Skeletal muscle satellite cell (primary cell): ENCODE results near the gene GAREM2. TPM values are rescaled to one million over a fixed set of nuclear protein-coding genes. Genes with fewer than 3 reads are reported as not detected.

Source experiments
- H3K27me3 ChIP-seq: 2 replicates; pipeline ENCODE4 v1.7.0; 2013; ENCODE audit warnings: low read length; ENCODE audit not compliant: control insufficient read depth, insufficient read depth
- H3K36me3 ChIP-seq: 2 replicates; pipeline ENCODE4 v1.7.0; 2013; ENCODE audit warnings: mild to moderate bottlenecking, control low read depth, low read length; ENCODE audit not compliant: insufficient read depth
- H3K4me1 ChIP-seq: 2 replicates; pipeline ENCODE4 v1.7.0; 2013; ENCODE audit warnings: low read length; ENCODE audit not compliant: control insufficient read depth, insufficient read depth
- H3K4me2 ChIP-seq: 2 replicates; pipeline ENCODE4 v1.7.0; 2013; ENCODE audit warnings: mild to moderate bottlenecking, low read length
- H3K4me3 ChIP-seq: 2 replicates; pipeline ENCODE4 v1.7.0; 2013; ENCODE audit warnings: low read length
- H3K9ac ChIP-seq: 2 replicates; pipeline ENCODE4 v1.7.0; 2013; ENCODE audit warnings: mild to moderate bottlenecking, low read depth, low read length, moderate library complexity
- H3K9me3 ChIP-seq: replicated peaks from 2 replicates; pipeline ENCODE4 v1.7.0; 2013; ENCODE audit warnings: mild to moderate bottlenecking, control low read depth, low read length
- total RNA-seq: library from RNA; depleted of rRNA; stranded (reverse); fragments of >200 nt; gene quantifications from 2 replicates; pipeline ENCODE4 v1.2.3, GENCODE V29; 2012; rRNA removed

The GAREM2 gene
- 0.51 and 1.3 TPM in 2 replicates for total RNA-seq

- Histone ChIP-seq H3K36me3 (no peaks in the 10 kb centered on the region), H3K9ac (no peak within 1 kb of the TSS), H3K4me2 (peak within 1 kb of the TSS; percentile 73), H3K9me3 (no peaks in the 10 kb centered on the region), H3K4me3 (no peak within 1 kb of the TSS), H3K27me3 (peaks cover 29% of the 10 kb centered on the region), H3K4me1 (no peaks in the 10 kb centered on the region)
These were observed at the start of gene GAREM2 for GRCh38 chr2:26172871-26173775. Gene GAREM2 (plus strand): TSS chr2:26173088. CDS start chr2:26173221, 133 bp downstream.

- Histone ChIP-seq H3K4me3 (no peak overlapping the region), H3K9me3 (no peaks in the 10 kb centered on the region), H3K27me3 (no peaks in the 10 kb centered on the region), H3K36me3 (peaks cover 27% of the 10 kb centered on the region), H3K4me2 (no peak overlapping the region), H3K4me1 (peaks cover 13% of the 10 kb centered on the region), H3K9ac (no peak overlapping the region)
These were observed 49.5 kb upstream of the GAREM2 start for GRCh38 chr2:26123426-26123825.

GRCh38 chr2:26126074-26126473 is 46.8 kb upstream of the GAREM2 start:
- no peak overlapping the region for H3K4me3 ChIP-seq
- H3K4me1 ChIP-seq, result peaks cover 13% of the 10 kb centered on the region
- no peaks in the 10 kb centered on the region for H3K9me3 ChIP-seq
- no peak overlapping the region for H3K9ac ChIP-seq
- H3K4me2 ChIP-seq, result no peak overlapping the region
- H3K36me3 ChIP-seq, result peaks cover 22% of the 10 kb centered on the region
- H3K27me3 ChIP-seq, result no peaks in the 10 kb centered on the region

- Histone ChIP-seq H3K9me3 (no peaks in the 10 kb centered on the region), H3K4me3 (no peak overlapping the region), H3K36me3 (peaks cover 30% of the 10 kb centered on the region), H3K9ac (no peak overlapping the region), H3K4me2 (no peak overlapping the region), H3K27me3 (no peaks in the 10 kb centered on the region), H3K4me1 (peaks cover 13% of the 10 kb centered on the region)
These were observed 44.7 kb upstream of the GAREM2 start for GRCh38 chr2:26128176-26128575.

- Histone ChIP-seq H3K4me2 (no peak overlapping the region), H3K4me1 (peaks cover 6% of the 10 kb centered on the region), H3K9me3 (no peaks in the 10 kb centered on the region), H3K36me3 (peaks cover 46% of the 10 kb centered on the region), H3K27me3 (no peaks in the 10 kb centered on the region), H3K9ac (no peak overlapping the region), H3K4me3 (no peak overlapping the region)
These were observed 42.1 kb upstream of the GAREM2 start for GRCh38 chr2:26130763-26131162.

- H3K36me3 ChIP-seq, result peaks cover 38% of the 10 kb centered on the region
- H3K27me3 ChIP-seq, result no peaks in the 10 kb centered on the region
- H3K4me2 ChIP-seq, result no peak overlapping the region
- no peaks in the 10 kb centered on the region for H3K9me3 ChIP-seq
- no peak overlapping the region for H3K9ac ChIP-seq
- H3K4me3 ChIP-seq, result no peak overlapping the region
- H3K4me1 ChIP-seq, result no peaks in the 10 kb centered on the region
These were observed 36.4 kb upstream of the GAREM2 start for GRCh38 chr2:26136451-26136850.

- no peaks in the 10 kb centered on the region for H3K4me1 ChIP-seq
- no peak overlapping the region for H3K4me2 ChIP-seq
- peaks cover 21% of the 10 kb centered on the region for H3K36me3 ChIP-seq
- no peak overlapping the region for H3K9ac ChIP-seq
- H3K4me3 ChIP-seq, result no peak overlapping the region
- no peaks in the 10 kb centered on the region for H3K27me3 ChIP-seq
- H3K9me3 ChIP-seq, result no peaks in the 10 kb centered on the region
These were observed 33.4 kb upstream of the GAREM2 start for GRCh38 chr2:26139269-26140183.

GRCh38 chr2:26141145-26141769 is 31.6 kb upstream of the GAREM2 start:
- Histone ChIP-seq H3K4me2 (no peak overlapping the region), H3K36me3 (peaks cover 6% of the 10 kb centered on the region), H3K4me1 (no peaks in the 10 kb centered on the region), H3K9ac (no peak overlapping the region), H3K9me3 (no peaks in the 10 kb centered on the region), H3K4me3 (no peak overlapping the region), H3K27me3 (no peaks in the 10 kb centered on the region)

GRCh38 chr2:26144031-26144430 is 28.9 kb upstream of the GAREM2 start:
- Histone ChIP-seq H3K27me3 (no peaks in the 10 kb centered on the region), H3K9ac (no peak overlapping the region), H3K9me3 (no peaks in the 10 kb centered on the region), H3K4me2 (no peak overlapping the region), H3K4me1 (no peaks in the 10 kb centered on the region), H3K36me3 (no peaks in the 10 kb centered on the region), H3K4me3 (no peak overlapping the region)

- H3K9ac ChIP-seq, result no peak overlapping the region
- no peak overlapping the region for H3K4me3 ChIP-seq
- H3K9me3 ChIP-seq, result no peaks in the 10 kb centered on the region
- no peaks in the 10 kb centered on the region for H3K36me3 ChIP-seq
- peaks cover 2% of the 10 kb centered on the region for H3K27me3 ChIP-seq
- H3K4me1 ChIP-seq, result no peaks in the 10 kb centered on the region
- peak overlapping the region; percentile 47 for H3K4me2 ChIP-seq
These were observed 27.8 kb upstream of the GAREM2 start for GRCh38 chr2:26144953-26145680.
